OCI-LY3 (cell line): ENCODE measurements around the gene CDKN1C.

Experiments used
- CTCF ChIP-seq: fragments of 200-600, 300-600 bp; sonication (generic); IDR thresholded peaks from 2 replicates; pipeline ENCODE4 v1.5.1; 2014; ENCODE audit warnings: antibody characterized with exemption, low read length, low read depth
- EZH2phosphoT487 ChIP-seq: fragments of 200-600 bp; shearing (Covaris generic); IDR thresholded peaks from 2 replicates; pipeline ENCODE4 v1.6.1; 2018; ENCODE audit warnings: antibody characterized with exemption, mixed run types, low read depth

DNA sequence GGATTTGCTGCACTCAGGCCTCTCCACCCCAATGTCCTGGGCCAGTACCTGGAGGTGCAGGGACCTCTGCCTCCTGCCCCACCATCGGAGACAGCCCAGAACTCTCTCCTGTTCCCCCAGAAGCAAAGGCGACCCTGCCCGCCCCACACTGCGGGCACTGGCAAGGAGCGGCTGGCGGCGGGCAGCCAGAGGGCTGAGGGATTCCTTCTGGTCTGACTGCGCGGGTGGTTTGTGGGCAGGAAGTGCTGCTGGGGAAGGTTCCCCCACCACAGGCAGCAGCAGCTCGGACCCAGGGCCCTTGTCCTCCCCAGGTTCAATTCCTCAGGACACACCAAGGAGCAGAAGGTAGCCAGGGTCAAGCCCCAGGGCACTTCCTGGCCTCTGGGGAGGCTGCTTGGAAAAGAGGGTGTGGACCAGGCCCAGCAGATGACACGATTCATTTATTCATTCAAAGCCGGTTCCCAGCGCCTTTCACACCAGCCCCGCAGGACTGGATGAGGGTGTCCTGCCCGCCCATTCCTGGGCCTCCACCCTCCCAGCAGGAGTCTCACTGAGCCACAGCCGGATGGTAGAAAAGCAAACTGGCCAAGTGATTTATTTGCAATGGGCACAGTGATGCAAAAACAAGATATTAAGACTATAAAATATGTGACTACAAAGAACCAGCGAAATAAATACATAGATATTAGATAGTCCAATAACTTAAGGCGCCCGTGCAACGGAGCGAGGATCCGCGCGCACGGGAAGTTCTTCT, 42.5 kb upstream of the CDKN1C start:
- TF ChIP-seq CTCF = no peak
- TF ChIP-seq EZH2phosphoT487 = no peak
